AML-193 (cell line): ENCODE measurements around the gene KDM6B.

Source experiments
- DNase-seq, 2 experiments: peaks; one replicate each; lab custom pipeline; 2025; lab: John Stamatoyannopoulos, UW

The KDM6B gene

GRCh38 chr17:7880076-7880868 is 46.3 kb downstream of the KDM6B start:
- DNase-seq: no peak

- DNase-seq: peak in 1 of 2 experiments; percentile 18
Measured at GRCh38 chr17:7881276-7882054, 47.4 kb downstream of the KDM6B start.

GRCh38 chr17:7882068-7882467 is 48.1 kb downstream of the KDM6B start:
- no peak for DNase-seq

- no peak for DNase-seq
Measured at GRCh38 chr17:7882629-7883028, 48.6 kb downstream of the KDM6B start.
